Tongue (tissue), 2 donors: ENCODE data around the gene CARMIL3. TPM values are rescaled to one million over a fixed set of nuclear protein-coding genes. Genes with fewer than 3 reads are reported as not detected.
"Not testable (repeated sequence)": the region's sequence is repeated elsewhere in the genome, so short reads cannot be mapped to it uniquely, and the experiment has no call there.

Experiments used
- DNase-seq: peaks from one replicate; pipeline ENCODE4 v3.0.0-alpha.2; 2015
- total RNA-seq: library from RNA; depleted of rRNA; stranded (reverse); fragments of >200 nt; gene quantifications from one replicate; pipeline ENCODE4 v1.2.3, GENCODE V29; 2014

CARMIL3 gene
- total RNA-seq, 1 donor from 2014 or later, result 0.72 TPM

GRCh38 chr14:24095271-24096068 lies 43.7 kb downstream of the CARMIL3 start:
- DNase-seq, result peak; percentile 30

GRCh38 chr14:24096545-24097181 lies 44.9 kb downstream of the CARMIL3 start:
- DNase-seq, result no peak

GRCh38 chr14:24098229-24098926 lies 46.6 kb downstream of the CARMIL3 start:
- no peak for DNase-seq

- DNase-seq, result no peak
These were observed 47.4 kb downstream of the CARMIL3 start for GRCh38 chr14:24098927-24099813.

- DNase-seq, result no peak
These were observed 48.6 kb downstream of the CARMIL3 start for GRCh38 chr14:24100197-24100981.

- no peak for DNase-seq
These were observed 49.2 kb downstream of the CARMIL3 start for GRCh38 chr14:24100982-24101494.

GRCh38 chr14:24102357-24103048 lies 50.7 kb downstream of the CARMIL3 start:
- no peak for DNase-seq

- DNase-seq, result no peak
These were observed 51.6 kb downstream of the CARMIL3 start for GRCh38 chr14:24103451-24103850.

- DNase-seq, result not testable (repeated sequence)
These were observed 53.9 kb downstream of the CARMIL3 start for GRCh38 chr14:24105609-24106239.

GRCh38 chr14:24106672-24107271 lies 55.0 kb downstream of the CARMIL3 start:
- DNase-seq, result no peak

- no peak for DNase-seq
These were observed 56.6 kb downstream of the CARMIL3 start for GRCh38 chr14:24108336-24108874.

- no peak for DNase-seq
These were observed 58.3 kb downstream of the CARMIL3 start for GRCh38 chr14:24110060-24110459.

GRCh38 chr14:24110523-24110922 lies 58.7 kb downstream of the CARMIL3 start:
- DNase-seq, result no peak

- DNase-seq, result no peak
These were observed 61.6 kb downstream of the CARMIL3 start for GRCh38 chr14:24113379-24113800.

- peak; percentile 93 for DNase-seq
These were observed 62.2 kb downstream of the CARMIL3 start for GRCh38 chr14:24113801-24114531.

- DNase-seq, result peak; percentile 100
These were observed 63.0 kb downstream of the CARMIL3 start, which contains the start of the genes DCAF11 and NRL for GRCh38 chr14:24114532-24115421. TSS of gene DCAF11 (plus strand) at chr14:24114777. CDS start at chr14:24115595, 818 bp downstream. TSS of gene NRL (minus strand) at chr14:24114949. CDS start at chr14:24082848, 32,101 bp downstream.
